ENCODE data around the gene H2AZ2. TPM values are rescaled to one million over a fixed set of nuclear protein-coding genes. Genes with fewer than 3 reads are reported as not detected.
"Not testable (repeated sequence)": the region's sequence is repeated elsewhere in the genome, so short reads cannot be mapped to it uniquely, and the experiment has no call there.

Gene H2AZ2
- total RNA-seq, 1 experiment from 2014 or later: 352 TPM

DNA sequence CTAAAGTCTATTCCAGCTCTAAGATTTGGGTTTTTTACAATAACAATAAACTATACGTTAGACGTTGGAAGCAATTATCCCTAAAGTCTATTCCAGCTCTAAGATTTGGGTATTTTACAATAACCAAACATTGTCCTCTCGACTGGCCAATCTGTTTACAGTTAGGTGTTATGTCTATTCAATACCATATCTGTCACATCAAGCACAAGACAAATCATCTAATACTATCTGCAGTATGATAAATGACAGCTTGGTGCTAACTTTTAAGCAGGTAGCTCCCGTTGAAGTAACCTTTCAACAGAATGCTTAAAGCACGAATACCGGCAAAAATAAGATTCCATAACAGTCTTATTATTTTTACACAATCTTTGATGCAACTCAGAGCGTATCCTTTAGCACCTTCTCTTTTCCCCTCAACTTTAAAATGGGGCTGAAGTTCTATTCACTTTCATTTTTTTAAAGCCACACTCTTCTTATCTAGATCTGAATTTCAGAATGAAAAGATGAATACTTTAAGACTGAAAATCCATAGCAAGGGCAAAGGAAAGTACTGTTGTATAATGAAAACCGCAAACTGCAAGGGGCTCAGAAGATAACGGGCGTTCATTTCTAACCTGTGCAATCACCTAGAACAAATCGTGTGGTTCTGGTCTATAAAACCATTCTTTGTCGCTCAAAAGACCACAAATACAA lies 925 bp downstream of the H2AZ2 start:
- H3K27me3 ChIP-seq: no peaks in the 10 kb centered on the region
- DNase-seq: no peak
- peak overlapping the region; percentile 89 for H3K4me3 ChIP-seq
- H3K9me3 ChIP-seq: no peaks in the 10 kb centered on the region
- H3K36me3 ChIP-seq: peaks cover 14% of the 10 kb centered on the region

DNA sequence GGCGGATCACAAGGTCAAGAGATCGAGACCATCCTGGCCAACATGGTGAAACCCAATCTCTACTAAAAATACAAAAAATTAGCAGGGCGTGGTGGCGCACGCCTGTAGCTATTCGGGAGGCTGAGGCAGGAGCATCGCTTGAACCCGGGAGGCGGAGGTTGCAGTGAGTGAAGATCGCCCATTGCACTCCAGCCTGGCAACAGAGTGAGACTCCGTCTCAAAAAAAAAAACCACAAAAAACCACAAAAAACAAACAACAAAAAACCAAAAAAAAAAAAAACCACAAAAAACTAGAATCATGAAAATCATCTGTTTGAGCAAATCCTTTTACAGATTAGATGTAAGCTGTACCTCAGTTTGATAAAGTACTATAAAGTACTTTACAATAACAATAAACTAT lies 1.5 kb downstream of the H2AZ2 start:
- not testable (repeated sequence) for H3K27me3 ChIP-seq, DNase-seq, H3K9me3 ChIP-seq
- Histone ChIP-seq H3K4me3 (peak overlapping the region; percentile 89), H3K36me3 (peaks cover 20% of the 10 kb centered on the region)

GRCh38 chr7:44845451-44845850 lies 2.4 kb downstream of the H2AZ2 start:
- Histone ChIP-seq H3K27me3 (no peaks in the 10 kb centered on the region), H3K9me3 (no peaks in the 10 kb centered on the region), H3K4me3 (peak overlapping the region; percentile 89), H3K36me3 (peaks cover 29% of the 10 kb centered on the region)
- DNase-seq: no peak

DNA sequence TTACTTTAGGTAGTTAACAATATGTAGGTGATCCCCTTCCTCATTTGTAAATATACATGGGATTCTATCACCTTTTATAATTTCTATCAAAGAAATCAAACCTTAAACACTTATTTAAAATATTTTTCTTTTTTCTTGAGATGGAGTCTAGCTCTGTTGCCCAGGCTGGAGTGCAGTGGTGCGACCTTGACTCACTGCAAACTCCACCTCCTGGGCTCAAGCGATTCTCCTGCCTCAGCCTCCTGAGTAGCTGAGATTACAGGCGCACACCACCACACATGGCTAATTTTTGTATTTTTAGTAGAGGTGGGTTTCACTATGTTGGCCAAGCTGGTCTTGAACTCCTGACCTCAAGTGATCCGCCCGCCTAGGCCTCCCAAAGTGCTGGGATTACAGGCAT lies 4.4 kb downstream of the H2AZ2 start:
- not testable (repeated sequence) for DNase-seq

GRCh38 chr7:44842675-44843074 lies 5.2 kb downstream of the H2AZ2 start:
- peaks cover 44% of the 10 kb centered on the region for H3K36me3 ChIP-seq
- not testable (repeated sequence) for H3K27me3 ChIP-seq, H3K4me3 ChIP-seq, H3K9me3 ChIP-seq, DNase-seq

More for the DNA sequence above, 4.4 kb downstream of the H2AZ2 start:
- peaks cover 43% of the 10 kb centered on the region for H3K36me3 ChIP-seq
- H3K27me3 ChIP-seq, H3K4me3 ChIP-seq, H3K9me3 ChIP-seq: not testable (repeated sequence)

DNA sequence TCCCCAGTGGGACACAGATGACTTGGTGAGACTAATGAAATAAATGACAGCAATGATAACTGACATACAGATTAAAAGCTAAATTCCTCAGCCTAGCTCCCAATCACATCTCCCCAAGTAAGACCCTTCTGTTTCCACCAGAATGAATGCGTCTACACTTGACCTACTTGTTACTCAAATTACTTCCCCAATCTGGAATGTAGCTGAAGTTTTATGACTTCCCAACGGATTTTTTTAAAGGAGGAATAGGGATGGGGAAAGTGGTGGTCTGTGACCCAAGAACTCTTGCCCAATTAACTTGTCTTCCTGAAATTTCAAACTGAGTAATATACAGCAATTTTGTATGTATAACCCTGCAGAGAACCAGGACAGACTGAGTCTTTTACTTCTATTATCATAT lies 9.1 kb downstream of the H2AZ2 start:
- Histone ChIP-seq H3K27me3 (no peaks in the 10 kb centered on the region), H3K4me3 (no peak overlapping the region), H3K36me3 (peaks cover 71% of the 10 kb centered on the region), H3K9me3 (no peaks in the 10 kb centered on the region)
- no peak for DNase-seq

GRCh38 chr7:44827567-44827966 lies 20.3 kb downstream of the H2AZ2 start:
- Histone ChIP-seq H3K4me3 (no peak overlapping the region), H3K27me3 (no peaks in the 10 kb centered on the region), H3K36me3 (peaks cover 67% of the 10 kb centered on the region), H3K9me3 (no peaks in the 10 kb centered on the region)
- DNase-seq: no peak

DNA sequence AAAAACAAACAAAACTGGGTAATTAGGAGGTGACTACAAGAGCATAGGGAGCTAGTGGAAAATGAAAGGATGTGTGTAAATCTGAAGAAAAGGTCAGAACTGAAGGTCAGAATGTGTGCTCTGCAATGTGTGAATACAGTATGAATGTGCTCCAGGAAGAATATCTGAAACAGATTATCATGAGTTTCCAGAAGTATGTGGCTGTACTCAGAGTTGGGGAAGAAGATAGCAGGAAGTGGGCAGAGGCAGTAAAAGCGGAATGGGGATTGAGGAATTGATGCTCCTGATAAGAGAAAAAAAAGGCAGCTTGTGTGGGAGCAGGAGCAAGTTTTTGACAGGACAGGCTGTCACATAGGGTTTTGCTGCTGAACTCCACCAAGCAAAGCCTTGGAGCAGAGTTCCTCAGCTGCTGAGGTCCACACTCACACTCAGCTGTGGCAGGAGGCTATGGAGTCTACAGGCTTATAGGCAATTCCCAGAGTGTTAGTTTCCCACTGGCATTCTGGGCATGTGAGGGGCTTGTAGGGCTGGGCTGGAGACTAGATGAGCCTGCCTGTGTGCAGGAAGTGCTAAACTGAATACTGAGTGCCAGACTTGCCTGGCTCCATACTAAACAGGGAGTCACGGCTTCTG lies 22.9 kb downstream of the H2AZ2 start:
- no peaks in the 10 kb centered on the region for H3K9me3 ChIP-seq
- no peaks in the 10 kb centered on the region for H3K27me3 ChIP-seq
- H3K4me3 ChIP-seq: no peak overlapping the region
- DNase-seq: no peak
- peaks cover 41% of the 10 kb centered on the region for H3K36me3 ChIP-seq

- Histone ChIP-seq H3K4me3 (no peak overlapping the region), H3K36me3 (peaks cover 24% of the 10 kb centered on the region), H3K9me3 (no peaks in the 10 kb centered on the region), H3K27me3 (no peaks in the 10 kb centered on the region)
- no peak for DNase-seq
Measured at GRCh38 chr7:44823255-44823781, 24.6 kb downstream of the H2AZ2 start.

GRCh38 chr7:44819292-44819691 lies 28.6 kb downstream of the H2AZ2 start:
- Histone ChIP-seq H3K4me3 (no peak overlapping the region), H3K36me3 (no peaks in the 10 kb centered on the region; the same call in 1 of the 2 replicates), H3K27me3 (no peaks in the 10 kb centered on the region), H3K9me3 (no peaks in the 10 kb centered on the region)
- DNase-seq: no peak

- Histone ChIP-seq H3K4me3 (no peak overlapping the region), H3K27me3 (no peaks in the 10 kb centered on the region), H3K36me3 (no peaks in the 10 kb centered on the region), H3K9me3 (no peaks in the 10 kb centered on the region)
- DNase-seq: no peak
Measured at GRCh38 chr7:44814919-44815318, 33.0 kb downstream of the H2AZ2 start.

- no peaks in the 10 kb centered on the region for H3K36me3 ChIP-seq
- H3K27me3 ChIP-seq: no peaks in the 10 kb centered on the region
- H3K4me3 ChIP-seq: no peak overlapping the region
- H3K9me3 ChIP-seq: no peaks in the 10 kb centered on the region
- no peak for DNase-seq
Measured at GRCh38 chr7:44811571-44811970, 36.3 kb downstream of the H2AZ2 start.

DNA sequence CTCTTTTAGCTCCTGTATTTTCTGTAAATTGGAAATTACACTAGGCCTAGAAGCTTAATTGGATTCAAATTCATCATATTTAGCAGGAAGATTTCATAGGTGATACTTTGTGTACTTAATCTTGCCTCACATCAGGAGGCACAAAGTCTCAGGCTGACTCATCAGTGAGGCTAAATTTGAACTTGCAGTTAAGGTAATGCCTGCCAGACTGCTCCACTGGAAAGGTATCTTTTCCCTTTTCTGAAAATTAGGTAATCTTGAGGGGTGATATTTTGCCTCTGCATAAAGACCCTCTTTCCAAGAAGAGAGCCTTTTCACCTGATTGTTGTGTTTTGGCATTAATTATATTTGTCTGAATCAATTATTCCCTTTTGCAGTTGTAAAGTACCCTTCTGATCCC lies 36.8 kb downstream of the H2AZ2 start:
- DNase-seq: no peak
- no peaks in the 10 kb centered on the region for H3K36me3 ChIP-seq
- no peak overlapping the region for H3K4me3 ChIP-seq
- H3K27me3 ChIP-seq: no peaks in the 10 kb centered on the region
- H3K9me3 ChIP-seq: no peaks in the 10 kb centered on the region

DNA sequence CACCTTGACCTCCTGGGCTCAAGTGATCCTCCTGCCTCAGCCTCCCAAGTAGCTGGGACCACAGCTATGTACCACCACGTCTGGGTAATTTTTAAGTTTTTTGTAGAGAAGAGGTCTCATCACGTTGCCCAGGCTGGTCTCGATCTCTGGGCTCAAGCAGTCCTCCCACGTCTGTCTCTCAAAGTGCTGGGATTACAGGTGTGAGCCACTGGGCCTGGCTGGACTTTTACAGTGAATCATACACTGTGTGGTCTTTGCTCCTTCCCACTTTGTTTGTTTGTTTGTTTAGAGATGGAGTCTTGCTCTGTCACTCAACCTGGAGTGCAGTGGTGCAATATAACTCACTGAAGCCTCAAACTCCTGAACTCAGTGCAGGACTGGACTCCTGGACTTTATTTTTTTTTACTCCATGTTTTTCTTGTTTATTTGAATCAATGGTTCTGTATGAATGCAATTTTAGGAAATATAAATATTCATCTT lies 38.9 kb downstream of the H2AZ2 start:
- DNase-seq: no peak
- no peaks in the 10 kb centered on the region for H3K9me3 ChIP-seq

DNA sequence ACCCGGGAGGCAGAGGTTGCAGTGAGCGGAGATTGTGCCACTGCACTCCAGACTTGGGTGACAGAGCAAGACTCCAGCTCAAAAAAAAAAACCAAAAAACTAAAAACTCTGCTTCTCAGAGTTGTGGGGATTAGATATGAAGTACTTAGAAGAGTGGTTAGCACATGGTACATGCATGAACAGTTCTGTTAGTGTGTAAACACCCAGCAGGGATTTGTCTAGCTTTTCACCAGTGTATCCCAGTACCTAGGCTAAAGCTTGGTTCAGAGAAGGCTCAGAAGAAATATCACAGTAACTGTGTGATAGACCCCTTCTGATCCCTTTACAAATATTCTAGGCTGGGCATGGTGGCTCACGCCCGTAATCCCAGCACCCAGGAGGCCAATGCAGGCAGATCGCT lies 41.9 kb downstream of the H2AZ2 start:
- H3K36me3 ChIP-seq: peaks cover 34% of the 10 kb centered on the region
- no peak overlapping the region for H3K4me3 ChIP-seq
- no peak for DNase-seq
- H3K27me3 ChIP-seq: no peaks in the 10 kb centered on the region
- no peaks in the 10 kb centered on the region for H3K9me3 ChIP-seq

More for the DNA sequence above, 38.9 kb downstream of the H2AZ2 start:
- H3K27me3 ChIP-seq: no peaks in the 10 kb centered on the region
- H3K36me3 ChIP-seq: peaks cover 4% of the 10 kb centered on the region
- no peak overlapping the region for H3K4me3 ChIP-seq

DNA sequence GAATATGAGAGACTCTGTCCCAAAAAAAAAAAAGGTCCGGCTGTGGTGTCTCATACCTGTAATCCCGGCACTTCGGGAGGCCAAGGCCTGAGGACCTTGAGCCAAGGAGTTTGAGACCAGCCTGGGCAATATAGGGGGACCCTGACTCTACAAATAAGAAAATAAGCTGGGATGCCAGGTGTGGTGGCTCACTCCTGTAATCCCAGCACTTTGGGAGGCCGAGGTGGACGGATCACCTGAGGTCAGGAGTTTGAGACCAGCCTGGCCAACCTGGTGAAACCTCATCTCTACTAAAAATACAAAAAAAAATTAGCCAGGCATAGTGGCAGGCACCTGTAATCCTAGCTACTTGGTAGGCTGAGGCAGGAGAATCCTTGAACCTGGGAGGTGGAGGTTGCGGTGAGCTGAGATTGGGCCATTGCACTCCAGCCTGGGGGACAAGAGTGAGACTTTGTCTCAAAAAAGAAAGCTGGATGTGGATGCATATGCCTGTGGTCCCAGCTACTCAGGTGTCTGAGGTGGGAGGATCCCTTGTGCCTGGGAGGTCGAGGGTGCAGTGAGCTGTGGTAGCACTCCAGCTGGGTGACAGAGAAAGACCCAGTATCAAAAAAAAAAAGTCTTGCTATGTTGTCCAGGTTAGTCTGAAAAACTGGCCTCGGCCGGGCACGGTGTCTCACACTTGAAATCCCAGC lies 43.9 kb downstream of the H2AZ2 start:
- not testable (repeated sequence) for H3K9me3 ChIP-seq
- H3K36me3 ChIP-seq: peaks cover 53% of the 10 kb centered on the region

GRCh38 chr7:44802418-44803025 lies 45.4 kb downstream of the H2AZ2 start:
- no peak for DNase-seq
- Histone ChIP-seq H3K4me3 (no peak overlapping the region), H3K9me3 (no peaks in the 10 kb centered on the region), H3K27me3 (no peaks in the 10 kb centered on the region), H3K36me3 (peaks cover 68% of the 10 kb centered on the region)

More for the DNA sequence above, 43.9 kb downstream of the H2AZ2 start:
- not testable (repeated sequence) for H3K27me3 ChIP-seq, DNase-seq, H3K4me3 ChIP-seq
